GM19455 (cell line): ENCODE results near the gene TVP23C.
A peak's percentile ranks its signal among the peaks of the same experiment; 100 is the strongest.
"Not testable (repeated sequence)": the region's sequence is repeated elsewhere in the genome, so short reads cannot be mapped to it uniquely, and the experiment has no call there.

ENCODE experiments used
- ATAC-seq: cut with Tn5 transposase; IDR thresholded peaks from one replicate; pipeline ENCODE4 v1.9.1; 2021; ENCODE audit not compliant: unreplicated experiment

TVP23C gene

GRCh38 chr17:15533122-15533521, 30.2 kb downstream of the TVP23C start:
- ATAC-seq = not testable (repeated sequence)

DNA sequence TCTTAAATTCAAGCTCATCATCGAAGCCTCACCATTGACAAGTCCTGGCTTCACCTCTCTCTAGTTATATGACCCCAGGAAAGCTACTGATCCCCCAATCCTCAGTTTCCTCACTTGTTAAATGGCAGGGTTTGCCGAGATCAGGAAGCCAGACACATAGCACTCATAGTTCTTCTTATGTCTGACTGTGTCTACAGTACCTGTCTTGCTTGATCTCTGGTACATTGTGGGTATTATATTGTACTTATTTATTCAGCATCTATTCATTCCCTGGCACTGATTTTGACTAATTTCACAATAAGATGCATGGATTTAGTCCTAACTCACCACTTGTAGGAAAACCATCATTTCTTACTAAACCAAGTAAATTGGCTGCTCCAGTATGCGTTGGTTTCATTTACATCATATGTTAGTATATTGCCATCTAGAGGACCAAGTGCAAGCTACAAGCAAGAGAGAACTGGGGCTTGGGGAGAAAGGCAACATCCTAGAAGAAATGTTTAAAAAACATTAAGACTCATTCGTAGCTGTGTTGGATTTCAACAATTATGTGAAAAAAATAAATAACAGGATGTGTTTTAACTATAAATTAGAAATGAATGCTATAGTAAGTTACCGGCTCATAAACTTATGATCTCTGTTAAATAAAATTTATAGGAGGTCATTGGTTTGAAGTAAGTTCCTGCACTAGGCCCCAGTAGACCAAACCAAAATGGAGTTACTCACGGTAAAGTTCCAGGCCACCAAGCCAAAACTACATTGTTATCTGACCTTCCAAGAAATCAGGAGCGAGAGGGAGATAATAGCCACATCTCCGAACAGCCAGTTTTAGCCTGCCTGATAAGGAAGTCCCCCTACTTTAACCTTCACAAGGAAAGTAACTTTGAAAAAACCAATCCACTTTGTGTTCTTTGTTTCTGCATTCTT, 36.7 kb downstream of the TVP23C start:
- ATAC-seq = not testable (repeated sequence)

- not testable (repeated sequence) for ATAC-seq
Measured at GRCh38 chr17:15524990-15525985, 38.0 kb downstream of the TVP23C start.

GRCh38 chr17:15516150-15516549, 47.1 kb downstream of the TVP23C start:
- ATAC-seq = no peak

GRCh38 chr17:15514469-15514868, 48.8 kb downstream of the TVP23C start:
- ATAC-seq = no peak

DNA sequence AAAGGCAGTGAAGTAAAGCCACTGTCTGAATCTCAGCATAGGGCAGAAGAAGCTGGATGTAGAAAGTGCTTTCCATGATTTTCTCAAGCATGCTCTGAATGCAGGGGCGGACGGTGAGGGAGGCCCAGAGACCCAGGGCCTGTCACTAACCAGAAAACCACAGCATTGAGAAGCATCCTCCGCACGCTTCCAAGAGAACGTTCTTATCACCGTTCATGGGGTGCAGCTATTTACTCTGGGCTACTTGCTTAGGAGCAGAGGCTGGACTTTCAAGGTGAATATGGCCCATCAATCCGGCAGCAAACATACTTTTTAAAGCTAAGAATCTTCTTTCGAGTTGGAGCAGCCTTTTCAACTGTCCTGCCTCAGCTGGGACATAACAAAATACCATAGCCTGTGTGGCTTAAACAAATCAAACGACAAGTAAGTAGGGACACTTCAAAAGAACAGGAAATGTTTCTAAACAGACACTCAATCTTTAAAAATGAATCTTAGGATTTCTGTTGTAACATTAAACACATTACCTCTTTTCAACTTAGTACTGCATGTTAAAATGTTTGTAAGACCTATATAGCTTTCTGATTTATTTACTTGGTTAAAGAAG, 49.3 kb downstream of the TVP23C start:
- no peak for ATAC-seq

- ATAC-seq = no peak
Measured at GRCh38 chr17:15513058-15513791, 50.1 kb downstream of the TVP23C start.

DNA sequence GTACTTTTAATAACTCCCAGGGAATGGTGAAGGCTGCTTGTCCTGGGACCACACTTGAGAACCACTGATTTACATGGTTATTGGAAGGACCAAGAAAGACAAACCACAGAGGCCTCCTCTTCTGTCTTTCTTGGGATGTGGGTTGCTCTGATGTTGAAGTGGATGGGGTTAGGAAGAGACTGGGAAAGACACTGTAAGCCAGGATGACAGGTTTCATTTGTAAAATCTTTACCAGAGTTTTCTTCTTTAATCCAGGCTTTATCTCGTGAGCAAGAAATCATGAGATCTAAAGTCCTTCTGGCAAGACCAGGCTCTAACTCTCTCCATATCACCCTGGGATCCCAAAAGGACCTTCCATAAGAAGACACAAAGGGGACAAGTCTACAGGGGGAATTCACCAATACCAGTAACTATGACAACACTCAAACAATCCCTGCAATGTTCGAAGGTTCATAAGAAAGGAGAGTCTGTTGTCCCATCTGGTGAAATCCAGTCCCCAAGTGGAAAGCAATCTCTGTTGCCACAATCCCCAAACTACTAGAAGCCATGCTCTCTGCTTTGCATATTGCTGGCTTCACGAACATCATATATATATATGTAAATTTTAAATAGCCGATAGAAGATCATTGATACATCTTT, 51.1 kb downstream of the TVP23C start:
- ATAC-seq = no peak

GRCh38 chr17:15511142-15511541, 52.1 kb downstream of the TVP23C start:
- no peak for ATAC-seq

DNA sequence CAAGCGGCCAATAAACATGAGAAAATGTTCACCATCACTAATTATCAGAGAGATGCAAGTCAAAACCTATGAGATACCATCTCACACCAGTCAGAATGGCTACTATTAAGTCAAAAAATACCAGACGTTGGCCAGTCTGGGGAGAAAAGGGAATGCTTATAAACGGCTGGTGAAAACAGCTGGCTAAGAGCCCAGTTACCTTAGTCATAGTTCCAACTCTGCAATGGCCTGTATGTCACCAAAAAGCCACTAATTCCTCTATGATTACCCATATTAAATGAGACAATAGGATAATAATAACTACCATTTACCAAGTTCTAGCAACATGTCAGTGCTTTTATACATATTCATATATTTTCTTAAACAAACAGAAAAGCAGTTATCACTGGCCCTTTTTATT, 52.9 kb downstream of the TVP23C start:
- ATAC-seq = no peak

DNA sequence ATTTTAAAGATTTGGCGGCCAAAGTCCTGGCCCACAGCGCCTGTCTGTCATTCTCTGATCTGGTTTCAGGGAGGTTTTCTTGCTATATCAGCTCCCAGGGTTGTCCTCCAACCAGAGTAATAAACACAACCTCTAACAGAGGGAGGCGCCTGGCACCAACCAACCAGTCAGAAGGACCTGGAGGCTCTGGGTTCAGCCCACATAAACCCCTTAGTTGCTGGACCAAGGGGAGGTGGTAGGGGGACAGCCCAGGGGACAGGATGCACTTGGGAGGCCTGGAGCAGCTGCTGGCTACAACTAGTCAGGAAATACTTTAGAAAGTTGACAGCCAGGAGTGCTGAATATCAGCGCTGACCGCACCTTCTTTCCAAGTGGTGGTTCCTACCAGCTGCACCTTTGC, 54.2 kb downstream of the TVP23C start:
- ATAC-seq = no peak

GRCh38 chr17:15508466-15508865, 54.8 kb downstream of the TVP23C start:
- ATAC-seq = no peak

DNA sequence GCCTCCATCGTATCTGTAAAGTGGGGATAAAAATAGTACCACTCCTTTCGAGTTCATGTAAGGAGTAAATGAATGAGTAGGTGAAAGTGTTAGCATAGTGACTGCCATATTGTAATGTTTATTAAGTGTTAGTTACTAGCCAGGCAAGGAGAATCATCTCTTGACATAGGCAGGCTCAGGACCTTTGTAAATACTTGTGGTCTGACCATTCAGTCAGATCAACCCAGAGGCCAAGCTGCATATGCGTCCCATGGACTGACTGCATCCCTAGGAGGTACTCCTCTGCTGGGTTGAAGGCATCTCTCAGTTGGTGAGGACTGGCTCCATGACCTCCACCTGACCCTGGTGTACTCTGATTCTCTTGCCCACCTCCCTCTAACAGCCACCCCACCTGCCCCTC, 55.4 kb downstream of the TVP23C start:
- no peak for ATAC-seq

- no peak for ATAC-seq
Measured at GRCh38 chr17:15507001-15507400, 56.3 kb downstream of the TVP23C start.

GRCh38 chr17:15505708-15506107, 57.6 kb downstream of the TVP23C start:
- ATAC-seq = not testable (repeated sequence)

- ATAC-seq = no peak
Measured at GRCh38 chr17:15503731-15504130, 59.6 kb downstream of the TVP23C start.

- peak; percentile 84 for ATAC-seq
Measured at GRCh38 chr17:15502369-15503112, 60.7 kb downstream of the TVP23C start.

DNA sequence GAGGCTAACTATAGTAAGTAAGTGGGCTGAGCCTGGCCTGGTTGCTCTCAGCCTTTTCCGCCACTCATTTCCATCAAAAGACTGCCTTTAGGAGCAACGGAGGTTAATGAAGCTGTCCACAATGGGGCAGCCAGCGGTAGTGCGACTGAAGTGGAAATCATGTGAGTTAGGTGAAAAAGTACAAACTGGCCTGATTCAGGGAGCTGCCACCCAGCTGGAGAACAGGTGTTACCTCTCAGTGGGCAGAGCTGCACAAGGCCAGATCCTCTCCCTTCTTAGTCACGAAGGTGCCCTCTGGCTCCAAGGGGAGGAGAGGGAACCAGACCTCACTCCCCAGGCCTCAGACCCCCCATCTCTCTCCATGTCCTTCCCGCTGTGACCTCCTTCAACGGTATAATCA, 61.5 kb downstream of the TVP23C start:
- ATAC-seq = no peak

DNA sequence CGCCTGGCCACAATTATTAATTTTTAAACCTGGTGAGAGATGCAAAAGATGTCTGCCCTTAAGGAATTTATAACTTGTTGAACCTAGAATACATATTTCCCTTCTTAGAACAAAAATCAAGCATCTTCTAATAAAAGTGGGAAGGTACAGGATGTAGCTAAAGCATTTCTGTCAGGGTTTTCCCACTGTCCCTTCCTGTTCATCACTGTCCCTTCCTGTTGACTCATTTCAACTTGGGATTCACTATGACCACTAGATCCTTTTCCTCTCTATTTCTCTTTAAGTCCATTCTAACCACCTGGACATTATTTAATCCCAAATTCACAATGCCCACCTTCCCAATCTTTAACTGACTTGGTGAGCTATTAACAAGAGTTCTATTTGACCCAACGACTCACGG, 62.0 kb downstream of the TVP23C start:
- ATAC-seq = no peak
